GM18519 (cell line): Measurements from ENCODE around the gene NFATC4.

Experiments
- ATAC-seq: cut with Tn5 transposase; IDR thresholded peaks from one replicate; pipeline ENCODE4 v1.9.1; 2021; ENCODE audit warnings: mild to moderate bottlenecking, moderate library complexity; ENCODE audit not compliant: unreplicated experiment, low FRiP score

The NFATC4 gene

GRCh38 chr14:24404814-24405213 lies 36.8 kb downstream of the NFATC4 start:
- no peak for ATAC-seq

- ATAC-seq, result no peak
Measured at GRCh38 chr14:24406416-24406815, 38.4 kb downstream of the NFATC4 start.

DNA sequence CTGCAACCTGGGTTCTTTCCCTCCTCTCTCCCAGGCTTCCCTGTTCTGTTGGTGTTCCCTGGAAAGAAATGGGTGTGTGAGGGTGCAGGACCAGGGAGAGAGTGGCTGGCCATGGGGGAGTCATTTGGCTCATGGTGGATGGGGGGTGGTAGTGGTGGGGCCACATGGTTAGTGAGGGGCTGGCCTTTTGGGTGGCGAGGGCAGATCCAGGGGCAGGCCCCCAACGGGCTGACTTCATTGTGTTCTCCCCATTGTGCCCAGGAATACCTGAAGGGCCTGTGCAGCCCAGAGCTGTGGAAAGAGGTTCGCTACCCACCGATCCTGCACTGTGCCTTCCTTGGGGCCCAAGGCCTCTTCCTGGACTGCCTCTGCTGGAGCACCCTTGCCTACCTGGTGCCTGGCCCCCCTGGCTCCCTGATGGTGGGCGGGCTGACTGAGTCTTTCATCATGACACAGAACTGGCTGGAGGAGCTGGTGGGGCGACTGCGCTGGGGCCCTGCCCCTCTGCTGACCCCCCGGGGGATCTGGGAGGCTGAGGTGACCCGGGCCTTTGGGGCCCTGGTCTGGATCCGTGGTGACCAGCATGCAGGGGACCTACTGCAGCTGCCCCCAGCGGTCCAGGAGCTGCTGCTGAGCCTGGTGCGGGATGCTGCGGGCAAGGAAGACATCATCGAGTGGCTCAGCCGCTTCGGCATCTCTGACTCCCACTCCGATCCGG lies 39.8 kb downstream of the NFATC4 start:
- no peak for ATAC-seq

DNA sequence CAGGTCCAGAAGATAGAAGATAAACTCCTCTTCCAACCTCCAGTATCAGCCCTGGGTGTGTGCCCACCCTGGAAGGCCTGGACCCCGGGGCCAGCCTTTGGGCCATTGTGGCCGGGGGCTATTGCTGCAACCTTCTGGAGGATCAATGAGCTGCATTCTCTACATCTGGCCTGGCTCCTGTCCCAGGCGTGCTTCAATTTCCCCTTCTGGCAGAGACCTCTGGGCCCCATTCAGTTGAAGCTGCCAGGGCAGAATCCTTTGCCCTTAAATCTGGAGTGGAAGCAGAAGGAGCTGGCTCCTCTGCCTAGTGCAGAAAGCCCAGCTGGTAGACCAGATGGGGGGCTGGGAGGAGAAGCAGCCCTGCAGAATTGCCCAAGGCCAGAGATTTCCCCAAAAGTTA lies 40.8 kb downstream of the NFATC4 start:
- no peak for ATAC-seq

DNA sequence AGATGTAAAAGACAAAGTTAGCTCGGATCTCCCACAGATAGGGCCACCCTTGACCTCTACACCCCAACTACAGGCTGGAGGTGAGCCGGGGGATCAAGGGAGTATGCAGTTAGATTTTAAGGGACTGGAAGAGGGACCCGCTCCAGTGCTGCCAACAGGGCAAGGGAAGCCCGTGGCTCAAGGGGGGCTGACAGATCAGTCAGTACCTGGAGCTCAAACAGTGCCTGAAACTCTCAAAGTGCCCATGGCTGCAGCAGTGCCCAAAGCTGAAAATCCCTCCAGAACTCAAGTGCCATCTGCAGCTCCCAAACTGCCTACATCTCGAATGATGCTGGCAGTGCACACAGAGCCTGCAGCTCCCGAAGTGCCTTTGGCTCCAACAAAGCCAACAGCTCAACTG lies 41.2 kb downstream of the NFATC4 start:
- ATAC-seq, result no peak

GRCh38 chr14:24409956-24410355 lies 42.0 kb downstream of the NFATC4 start:
- ATAC-seq, result no peak

GRCh38 chr14:24411443-24412389 lies 43.7 kb downstream of the NFATC4 start:
- peak; percentile 62 for ATAC-seq

DNA sequence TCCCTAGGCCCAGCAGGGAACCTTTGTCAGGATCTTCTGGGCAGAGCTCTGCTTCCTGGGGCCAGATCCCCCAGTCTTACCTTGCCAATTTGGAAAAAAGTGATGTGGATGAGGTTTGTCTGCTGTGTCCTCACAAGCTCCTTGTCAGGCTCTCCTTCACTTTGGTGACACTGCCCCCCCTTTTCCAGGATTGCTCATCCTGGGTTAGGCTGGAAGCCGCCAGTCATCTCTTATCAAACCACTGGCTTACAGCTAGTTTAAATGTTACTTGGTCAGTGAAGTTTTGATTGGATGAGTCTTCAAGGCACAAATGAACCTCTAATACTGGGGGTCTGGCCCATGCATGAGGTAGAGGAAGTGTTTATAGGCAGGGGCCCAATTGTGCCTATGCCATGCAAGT lies 46.1 kb downstream of the NFATC4 start:
- no peak for ATAC-seq

DNA sequence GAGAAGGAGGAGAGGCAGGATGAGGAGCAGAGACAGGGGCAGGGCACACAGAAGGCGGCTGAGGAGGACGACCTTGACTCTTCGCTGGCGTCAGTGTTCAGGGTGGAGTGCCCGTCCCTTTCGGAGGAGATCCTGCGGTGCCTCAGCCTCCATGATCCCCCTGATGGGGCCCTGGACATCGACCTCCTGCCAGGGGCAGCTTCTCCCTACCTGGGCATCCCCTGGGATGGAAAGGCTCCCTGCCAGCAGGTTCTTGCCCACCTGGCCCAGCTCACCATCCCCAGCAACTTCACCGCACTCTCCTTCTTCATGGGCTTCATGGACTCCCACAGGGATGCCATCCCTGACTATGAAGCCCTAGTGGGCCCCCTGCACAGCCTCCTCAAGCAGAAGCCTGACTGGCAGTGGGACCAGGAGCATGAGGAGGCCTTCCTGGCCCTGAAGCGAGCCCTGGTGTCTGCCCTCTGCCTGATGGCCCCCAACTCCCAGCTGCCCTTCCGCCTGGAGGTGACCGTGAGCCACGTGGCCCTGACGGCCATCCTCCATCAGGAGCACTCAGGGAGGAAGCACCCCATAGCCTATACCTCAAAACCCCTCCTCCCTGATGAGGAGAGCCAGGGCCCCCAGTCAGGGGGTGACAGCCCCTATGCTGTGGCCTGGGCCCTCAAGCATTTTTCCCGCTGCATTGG lies 46.9 kb downstream of the NFATC4 start:
- ATAC-seq, result no peak

DNA sequence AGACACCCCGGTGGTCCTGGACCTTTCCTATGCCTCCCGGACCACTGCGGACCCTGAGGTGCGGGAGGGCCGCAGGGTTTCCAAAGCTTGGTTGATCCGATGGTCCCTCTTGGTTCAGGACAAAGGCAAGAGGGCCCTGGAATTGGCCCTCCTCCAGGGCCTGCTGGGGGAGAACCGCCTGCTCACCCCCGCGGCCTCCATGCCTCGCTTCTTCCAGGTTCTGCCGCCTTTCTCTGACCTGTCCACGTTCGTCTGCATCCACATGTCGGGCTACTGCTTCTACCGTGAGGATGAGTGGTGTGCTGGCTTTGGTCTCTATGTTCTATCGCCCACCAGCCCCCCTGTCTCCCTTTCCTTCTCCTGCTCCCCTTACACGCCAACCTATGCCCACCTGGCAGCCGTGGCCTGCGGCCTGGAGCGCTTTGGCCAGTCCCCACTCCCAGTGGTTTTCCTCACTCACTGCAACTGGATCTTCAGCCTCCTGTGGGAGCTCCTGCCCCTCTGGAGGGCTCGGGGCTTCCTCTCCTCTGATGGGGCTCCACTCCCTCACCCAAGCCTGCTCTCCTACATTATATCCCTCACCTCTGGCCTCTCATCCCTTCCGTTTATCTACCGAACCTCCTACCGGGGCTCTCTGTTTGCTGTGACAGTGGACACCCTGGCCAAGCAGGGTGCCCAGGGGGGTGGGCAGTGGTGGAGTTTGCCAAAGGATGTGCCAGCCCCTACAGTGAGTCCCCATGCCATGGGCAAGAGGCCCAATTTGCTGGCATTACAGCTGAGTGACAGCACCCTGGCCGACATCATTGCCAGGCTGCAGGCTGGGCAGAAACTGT lies 47.7 kb downstream of the NFATC4 start:
- no peak for ATAC-seq

GRCh38 chr14:24416254-24416931 lies 48.4 kb downstream of the NFATC4 start:
- no peak for ATAC-seq

DNA sequence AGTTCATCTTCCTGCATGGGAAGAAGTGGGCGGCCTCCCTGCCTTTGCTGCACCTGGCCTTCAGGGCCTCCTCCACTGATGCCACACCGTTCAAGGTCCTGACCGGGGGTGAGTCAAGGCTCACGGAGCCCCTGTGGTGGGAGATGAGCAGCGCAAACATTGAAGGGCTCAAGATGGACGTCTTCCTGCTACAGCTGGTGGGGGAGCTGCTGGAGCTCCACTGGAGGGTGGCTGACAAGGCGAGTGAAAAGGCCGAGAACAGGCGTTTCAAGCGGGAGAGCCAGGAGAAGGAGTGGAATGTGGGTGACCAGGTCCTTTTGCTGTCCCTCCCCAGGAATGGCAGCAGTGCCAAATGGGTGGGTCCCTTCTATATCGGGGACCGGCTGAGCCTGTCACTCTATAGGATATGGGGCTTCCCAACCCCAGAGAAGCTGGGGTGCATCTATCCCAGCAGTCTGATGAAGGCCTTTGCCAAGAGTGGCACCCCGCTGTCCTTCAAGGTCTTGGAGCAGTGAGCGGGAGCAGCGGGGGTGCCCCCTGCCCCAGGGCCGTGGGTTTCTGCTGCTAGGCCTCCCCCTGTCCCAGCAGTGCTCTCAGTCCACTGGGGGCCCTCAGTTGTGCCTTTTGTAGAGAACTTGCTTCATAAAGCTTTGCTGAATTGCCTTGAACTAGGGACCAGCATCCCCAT lies 49.1 kb downstream of the NFATC4 start:
- no peak for ATAC-seq

- ATAC-seq, result no peak
Measured at GRCh38 chr14:24417832-24418491, 50.0 kb downstream of the NFATC4 start.

GRCh38 chr14:24418492-24418873 lies 50.5 kb downstream of the NFATC4 start:
- ATAC-seq, result no peak

GRCh38 chr14:24422261-24422660 lies 54.3 kb downstream of the NFATC4 start:
- ATAC-seq, result no peak

DNA sequence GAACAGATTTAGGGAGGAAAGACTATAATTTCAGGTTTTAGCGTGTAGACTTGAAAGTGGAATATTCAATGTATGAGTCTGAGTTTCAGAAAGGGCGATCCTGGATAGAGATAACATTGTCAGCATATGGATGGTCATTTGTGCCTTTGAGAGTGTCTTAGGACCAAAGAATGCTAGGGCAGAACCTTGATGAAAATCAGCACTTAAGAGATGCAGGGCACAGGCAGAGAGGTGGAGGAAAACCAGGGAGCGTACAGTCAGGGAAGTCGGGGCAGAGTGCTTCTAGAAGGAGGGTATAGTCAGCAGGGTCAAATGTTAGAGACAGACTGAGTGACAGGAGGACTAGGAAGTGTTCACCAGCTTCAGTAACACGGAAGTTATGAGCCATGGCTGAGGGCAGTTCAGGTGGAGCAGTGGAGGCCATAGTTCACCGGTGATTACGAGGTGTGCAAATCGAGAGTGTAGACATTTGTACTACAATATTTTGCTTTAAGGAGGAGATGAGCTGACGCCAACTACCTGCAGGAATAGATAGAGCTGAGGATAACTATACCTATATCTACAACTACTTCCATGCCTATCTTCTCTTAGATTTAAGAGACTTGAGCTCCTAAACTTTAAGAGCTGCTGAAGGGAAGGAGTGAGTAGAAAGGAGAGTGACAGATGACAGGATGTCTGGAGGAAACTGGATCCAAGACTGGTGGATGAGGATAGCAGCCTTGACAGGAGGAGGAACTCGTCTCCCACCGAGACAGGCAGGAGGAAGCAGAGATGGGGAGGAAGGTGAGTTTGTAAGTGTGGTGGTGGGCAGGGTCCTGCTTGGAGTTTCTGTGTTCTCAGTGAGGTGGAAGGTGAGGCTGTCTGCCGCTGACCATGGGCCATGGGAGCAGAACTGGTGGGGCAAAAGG lies 55.0 kb downstream of the NFATC4 start:
- ATAC-seq, result no peak

DNA sequence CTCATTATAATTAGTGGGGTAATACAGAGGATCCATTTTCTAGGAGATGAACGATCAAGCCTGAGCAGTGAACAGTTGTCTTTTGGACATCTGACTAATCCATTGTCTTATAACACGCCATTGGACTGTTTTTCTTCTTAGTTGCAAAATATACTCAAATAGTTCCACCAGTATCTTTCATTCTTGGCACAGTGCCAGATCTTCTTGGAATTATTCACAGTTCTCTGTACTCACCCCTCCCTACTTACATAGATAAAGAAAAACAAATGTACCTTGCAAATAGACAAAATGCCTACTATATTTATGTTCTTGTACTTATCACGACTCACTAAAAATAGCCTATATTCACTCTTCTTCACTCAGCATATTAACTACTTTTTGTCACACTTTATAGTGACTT lies 57.7 kb downstream of the NFATC4 start:
- ATAC-seq, result no peak
